ENCODE data around the gene FLT4.

DNA sequence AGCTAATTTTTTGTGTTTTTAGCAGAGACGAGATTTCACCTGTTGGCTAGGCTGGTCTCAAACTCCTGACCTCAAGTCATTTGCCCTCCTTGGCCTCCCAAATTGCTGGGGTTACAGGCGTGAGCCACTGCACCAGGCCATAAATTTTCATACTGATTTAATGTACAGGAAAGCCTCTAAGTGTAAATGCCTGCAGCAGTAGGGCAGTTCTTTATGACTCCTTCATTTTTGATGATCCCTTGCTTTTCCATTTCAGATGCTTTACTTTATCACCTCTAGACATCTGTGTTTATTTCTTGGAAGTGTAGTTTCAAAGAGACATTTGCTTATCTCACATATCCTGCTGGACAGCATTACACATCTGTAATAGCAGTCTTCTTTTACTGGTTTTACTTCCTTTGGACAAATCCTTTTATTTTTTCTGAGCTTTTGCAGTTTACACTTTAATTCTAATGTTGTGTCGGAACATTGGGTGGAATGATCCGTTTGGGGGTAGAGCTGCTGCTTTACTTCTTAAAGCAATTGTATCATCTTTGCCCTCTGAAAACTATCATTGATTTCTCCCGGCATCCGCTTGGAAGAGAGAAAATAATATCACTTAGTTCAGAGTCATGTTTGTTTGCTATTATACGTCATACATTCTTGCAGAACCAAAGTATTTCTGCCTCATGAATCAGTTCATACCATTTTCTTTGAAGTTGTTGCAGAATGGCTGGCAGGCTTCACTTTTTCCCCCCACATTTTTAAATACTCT lies 94.1 kb downstream of the FLT4 start:
- no peak for TF ChIP-seq YY1 (IDR thresholded peaks at IDR 0.05; ENCODE audit: low read depth)
- TF ChIP-seq NFIC (IDR thresholded peaks at IDR 0.05) = no peak
- TF ChIP-seq, protein P1, sequence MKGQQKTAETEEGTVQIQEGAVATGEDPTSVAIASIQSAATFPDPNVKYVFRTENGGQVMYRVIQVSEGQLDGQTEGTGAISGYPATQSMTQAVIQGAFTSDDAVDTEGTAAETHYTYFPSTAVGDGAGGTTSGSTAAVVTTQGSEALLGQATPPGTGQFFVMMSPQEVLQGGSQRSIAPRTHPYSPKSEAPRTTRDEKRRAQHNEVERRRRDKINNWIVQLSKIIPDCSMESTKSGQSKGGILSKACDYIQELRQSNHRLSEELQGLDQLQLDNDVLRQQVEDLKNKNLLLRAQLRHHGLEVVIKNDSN (IDR thresholded peaks at IDR 0.05) = no peak
- no peak for TF ChIP-seq TEAD4 (IDR thresholded peaks at IDR 0.05)

All from Ishikawa (cell line).